Fibroblast of skin of scalp (primary cell): ENCODE data around the gene GCAT. TPM values are rescaled to one million over a fixed set of nuclear protein-coding genes. Genes with fewer than 3 reads are reported as not detected.

Source experiments
- DNase-seq: peaks from one replicate; pipeline ENCODE4 v3.0.0-alpha.2; 2013
- polyA plus RNA-seq, 2 experiments: library from polyadenylated mRNA; unstranded; fragments of 120-200 nt; gene quantifications; one replicate each; pipeline ENCODE4 v1.2.1, GENCODE V29; 2013; ENCODE audit not compliant: insufficient read length in 2 of 2

The GCAT gene
- polyA plus RNA-seq (2013, experiment 1 of 2; ENCODE audit: insufficient read length) = 25.2 TPM
- 21.8 TPM for polyA plus RNA-seq (2013, experiment 2 of 2; ENCODE audit: insufficient read length)

- DNase-seq = peak; percentile 96
Measured at GRCh38 chr22:37807410-37808293, at the start of gene GCAT. GCAT (plus strand) TSS chr22:37807934; CDS start chr22:37807968, 34 bp downstream.

- no peak for DNase-seq
Measured at GRCh38 chr22:37758694-37759093, 49.0 kb upstream of the GCAT start.

- no peak for DNase-seq
Measured at GRCh38 chr22:37759281-37759680, 48.5 kb upstream of the GCAT start.

GRCh38 chr22:37760152-37760551 is 47.6 kb upstream of the GCAT start:
- DNase-seq = no peak

- no peak for DNase-seq
Measured at GRCh38 chr22:37762389-37762836, 45.3 kb upstream of the GCAT start.

GRCh38 chr22:37763012-37763411 is 44.7 kb upstream of the GCAT start:
- DNase-seq = no peak

GRCh38 chr22:37763652-37764051 is 44.1 kb upstream of the GCAT start:
- no peak for DNase-seq

GRCh38 chr22:37764622-37765021 is 43.1 kb upstream of the GCAT start:
- DNase-seq = no peak

GRCh38 chr22:37765498-37765897 is 42.2 kb upstream of the GCAT start:
- no peak for DNase-seq

GRCh38 chr22:37765953-37766576 is 41.7 kb upstream of the GCAT start:
- no peak for DNase-seq

- DNase-seq = no peak
Measured at GRCh38 chr22:37768273-37768672, 39.5 kb upstream of the GCAT start.

GRCh38 chr22:37769056-37769455 is 38.7 kb upstream of the GCAT start:
- DNase-seq = no peak

GRCh38 chr22:37771081-37771480 is 36.7 kb upstream of the GCAT start:
- DNase-seq = no peak

- no peak for DNase-seq
Measured at GRCh38 chr22:37771702-37772427, 35.9 kb upstream of the GCAT start.

GRCh38 chr22:37774728-37775127 is 33.0 kb upstream of the GCAT start:
- DNase-seq = no peak

GRCh38 chr22:37775785-37776638 is 31.7 kb upstream of the GCAT start:
- DNase-seq = peak; percentile 27

GRCh38 chr22:37776639-37777005 is 31.1 kb upstream of the GCAT start:
- no peak for DNase-seq

GRCh38 chr22:37777122-37777687 is 30.5 kb upstream of the GCAT start:
- peak; percentile 63 for DNase-seq

GRCh38 chr22:37778370-37779009 is 29.2 kb upstream of the GCAT start:
- DNase-seq = no peak

GRCh38 chr22:37781434-37782059 is 26.2 kb upstream of the GCAT start:
- DNase-seq = no peak
